A549 (cell line): Measurements from ENCODE around the gene TEAD4. TPM values are rescaled to one million over a fixed set of nuclear protein-coding genes. Genes with fewer than 3 reads are reported as not detected.

Experiments
- ATAC-seq, 2 experiments: fragments of 200-7000 bp in 1 of 2; fragments of >200 bp in 1 of 2; cut with Nextera tagmentation in 1 of 2; cut with Tn5 transposase in 1 of 2; 3 replicates each; pipeline versions ENCODE4 v1.8.0 to v1.9.1; 2018 to 2020; ENCODE audit warnings: mild to moderate bottlenecking in 1 of 2, moderate library complexity in 1 of 2
- CTCF ChIA-PET: fragments of 300-600 bp; sonication (Branson Sonifier 250); formaldehyde crosslinking; extraction: SDS; loops from one replicate; lab custom pipeline; 2021; ENCODE audit warnings: antibody characterized with exemption, inconsistent platforms; lab: Yijun Ruan, JAX
- POLR2A ChIA-PET: fragments of 350-600 bp; formaldehyde crosslinking; extraction: SDS; loops from one replicate; lab custom pipeline; 2021; ENCODE audit warnings: antibody characterized with exemption, inconsistent platforms; lab: Yijun Ruan, JAX
- DNase-seq, 2 experiments: peaks; one replicate each; pipeline versions ENCODE4 v3.0.0 to v3.0.0-alpha.2; 2011 to 2016; ENCODE audit warnings: low read depth in 1 of 2, low spot score in 1 of 2
- FAIRE-seq: peaks from 2 replicates; lab custom pipeline; 2011; peaks lifted over from hg19 to GRCh38; lab: Jason Lieb, UNC
- H3K27ac ChIP-seq, 2 experiments: fragments of >200 bp; sonication (Bioruptor Twin); formaldehyde crosslinking; 3 replicates each; pipeline ENCODE4 v1.5.1; 2016 to 2017
- H3K4me1 ChIP-seq: fragments of >200 bp; sonication (Bioruptor Twin); formaldehyde crosslinking; 3 replicates; pipeline ENCODE4 v1.6.1; 2016
- H3K4me2 ChIP-seq: fragments of >200 bp; sonication (Bioruptor Twin); formaldehyde crosslinking; 3 replicates; pipeline ENCODE4 v1.6.1; 2016
- H3K4me3 ChIP-seq: fragments of >200 bp; sonication (Bioruptor Twin); formaldehyde crosslinking; 3 replicates; pipeline ENCODE4 v1.5.1; 2016
- H3K9me3 ChIP-seq: fragments of >200 bp; sonication (Bioruptor Twin); formaldehyde crosslinking; 3 replicates; pipeline ENCODE4 v1.6.1; 2016
- BHLHE40 ChIP-seq: IDR thresholded peaks from 2 replicates; pipeline ENCODE4 v1.6.1; 2012; ENCODE audit warnings: low read depth, low read length, inconsistent platforms
- CTCF ChIP-seq: fragments of >200 bp; sonication (Bioruptor Twin); formaldehyde crosslinking; IDR thresholded peaks from 3 replicates; pipeline ENCODE4 v1.5.1; 2016
- EHF ChIP-seq: fragments of 250-450 bp; sonication (Bioruptor Pico); IDR thresholded peaks from 2 replicates; pipeline ENCODE4 v1.5.0; 2020; ENCODE audit warnings: mild to moderate bottlenecking
- FOSB ChIP-seq: fragments of 250-450 bp; sonication (Bioruptor Pico); IDR thresholded peaks from 2 replicates; pipeline ENCODE4 v1.5.0; 2020; ENCODE audit warnings: mild to moderate bottlenecking, moderate library complexity
- HDAC2 ChIP-seq: fragments of 200-600 bp; sonication (generic); IDR thresholded peaks from 2 replicates; pipeline ENCODE4 v1.6.1; 2016
- HMGXB4 ChIP-seq: fragments of 250-450 bp; sonication (Bioruptor Pico); IDR thresholded peaks from 2 replicates; pipeline ENCODE4 v1.5.0; 2021; ENCODE audit warnings: mild to moderate bottlenecking, moderate library complexity, borderline replicate concordance
- HOXA7 ChIP-seq: fragments of 250-450 bp; sonication (Bioruptor Pico); IDR thresholded peaks from 2 replicates; pipeline ENCODE4 v1.5.0; 2020; ENCODE audit warnings: mild to moderate bottlenecking, moderate library complexity
- HOXB5 ChIP-seq: fragments of 250-450 bp; sonication (Bioruptor Pico); IDR thresholded peaks from 2 replicates; pipeline ENCODE4 v1.5.0; 2020; ENCODE audit warnings: mild to moderate bottlenecking, moderate library complexity
- JUN ChIP-seq, 2 experiments: fragments of >200 bp; sonication (Bioruptor Twin); formaldehyde crosslinking; IDR thresholded peaks; 2 replicates in 1 of 2; 3 replicates in 1 of 2; pipeline ENCODE4 v1.6.1; 2016 to 2017
- KDM1A ChIP-seq: fragments of 200-600 bp; sonication (generic); IDR thresholded peaks from 2 replicates; pipeline ENCODE4 v1.6.1; 2016; ENCODE audit warnings: low read depth, mild to moderate bottlenecking
- KDM5A ChIP-seq: fragments of 200-600 bp; sonication (generic); IDR thresholded peaks from 2 replicates; pipeline ENCODE4 v1.6.1; 2016; ENCODE audit warnings: antibody characterized with exemption, mild to moderate bottlenecking
- MAFK ChIP-seq: fragments of 450-650 bp; IDR thresholded peaks from 2 replicates; pipeline ENCODE4 v1.6.1; 2014; ENCODE audit not compliant: partially characterized antibody
- MAX ChIP-seq: IDR thresholded peaks from 2 replicates; pipeline ENCODE4 v1.6.1; 2012
- POLR2A ChIP-seq: IDR thresholded peaks from 2 replicates; pipeline ENCODE4 v1.6.1; 2012; ENCODE audit warnings: mild to moderate bottlenecking, low read length
- POLR2AphosphoS2 ChIP-seq: conservative IDR thresholded peaks from 2 replicates; pipeline ENCODE4 v1.6.1; 2012; ENCODE audit warnings: low read length, improper control_type of control experiment, inconsistent platforms
- RAD21 ChIP-seq, 2 experiments: fragments of >200 bp in 1 of 2; sonication (Bioruptor Twin) in 1 of 2; formaldehyde crosslinking in 1 of 2; IDR thresholded peaks in 1 of 2; conservative IDR thresholded peaks in 1 of 2; 2 replicates in 1 of 2; 3 replicates in 1 of 2; pipeline ENCODE4 v1.6.1; 2012 to 2018; ENCODE audit warnings: inconsistent platforms in 1 of 2
- RARB ChIP-seq: fragments of 250-450 bp; sonication (Bioruptor Pico); IDR thresholded peaks from 2 replicates; pipeline ENCODE4 v1.8.0; 2021; ENCODE audit warnings: mild to moderate bottlenecking, moderate library complexity
- RCOR1 ChIP-seq: fragments of 150-350 bp; IDR thresholded peaks from 2 replicates; pipeline ENCODE4 v1.6.1; 2014; ENCODE audit warnings: antibody characterized with exemption, low read length, low read depth
- RFX5 ChIP-seq: fragments of 450-650 bp; IDR thresholded peaks from 2 replicates; pipeline ENCODE4 v1.7.1; 2014; ENCODE audit warnings: antibody characterized with exemption, mild to moderate bottlenecking, moderate library complexity
- SMC3 ChIP-seq: fragments of >200 bp; sonication (Bioruptor Twin); formaldehyde crosslinking; IDR thresholded peaks from 3 replicates; pipeline ENCODE4 v1.6.1; 2018; ENCODE audit warnings: inconsistent platforms
- TFCP2L1 ChIP-seq: fragments of 250-450 bp; sonication (Bioruptor Pico); IDR thresholded peaks from 2 replicates; pipeline ENCODE4 v1.5.0; 2021; ENCODE audit warnings: mild to moderate bottlenecking
- ZNF302 ChIP-seq: fragments of 250-450 bp; sonication (Bioruptor Pico); IDR thresholded peaks from 2 replicates; pipeline ENCODE4 v1.9.0; 2021; ENCODE audit warnings: inconsistent platforms, mild to moderate bottlenecking, moderate library complexity
- WGBS: methylation state at CpG from one replicate; pipeline ENCODE4 v1.1.6; 2017; ENCODE audit errors: missing lambda C conversion rate; 5-methylcytosine and 5-hydroxymethylcytosine counted together
- polyA plus RNA-seq, 4 experiments: library from polyadenylated mRNA; depleted of rRNA in 3 of 4; stranded (reverse); fragments of >200 nt; fragmentation: RNase III in 1 of 4; extraction: RNeasy Plus Mini Kit Qiagen cat#74134 plus additional on column Dnase treatment in 1 of 4; gene quantifications; 2 replicates in 3 of 4; 3 replicates in 1 of 4; pipeline ENCODE4 v1.2.3, GENCODE V29; 2011 to 2017
- TF ChIP-seq, protein P1 (sequence below): IDR thresholded peaks from 2 replicates; pipeline ENCODE4 v1.6.1; 2012; ENCODE audit warnings: low read depth, borderline replicate concordance
- TF ChIP-seq, protein P2 (sequence below): fragments of >200 bp; sonication (Bioruptor Twin); formaldehyde crosslinking; IDR thresholded peaks from 3 replicates; pipeline ENCODE4 v1.6.1; 2016
- TF ChIP-seq, protein P3 (sequence below): fragments of 450-650 bp; IDR thresholded peaks from 2 replicates; pipeline ENCODE4 v1.6.1; 2014; ENCODE audit warnings: antibody characterized with exemption
- TF ChIP-seq, protein P4 (sequence below): IDR thresholded peaks from 2 replicates; pipeline ENCODE4 v1.6.1; 2012
- TF ChIP-seq, protein P5 (sequence below): fragments of 150-350 bp; IDR thresholded peaks from 2 replicates; pipeline ENCODE4 v1.6.1; 2014; ENCODE audit warnings: low read depth, mild to moderate bottlenecking, low read length

Gene TEAD4
- polyA plus RNA-seq, 2 of the 4 experiments (the other 2 are of a cell fraction): 22.6 to 31.8 TPM

DNA sequence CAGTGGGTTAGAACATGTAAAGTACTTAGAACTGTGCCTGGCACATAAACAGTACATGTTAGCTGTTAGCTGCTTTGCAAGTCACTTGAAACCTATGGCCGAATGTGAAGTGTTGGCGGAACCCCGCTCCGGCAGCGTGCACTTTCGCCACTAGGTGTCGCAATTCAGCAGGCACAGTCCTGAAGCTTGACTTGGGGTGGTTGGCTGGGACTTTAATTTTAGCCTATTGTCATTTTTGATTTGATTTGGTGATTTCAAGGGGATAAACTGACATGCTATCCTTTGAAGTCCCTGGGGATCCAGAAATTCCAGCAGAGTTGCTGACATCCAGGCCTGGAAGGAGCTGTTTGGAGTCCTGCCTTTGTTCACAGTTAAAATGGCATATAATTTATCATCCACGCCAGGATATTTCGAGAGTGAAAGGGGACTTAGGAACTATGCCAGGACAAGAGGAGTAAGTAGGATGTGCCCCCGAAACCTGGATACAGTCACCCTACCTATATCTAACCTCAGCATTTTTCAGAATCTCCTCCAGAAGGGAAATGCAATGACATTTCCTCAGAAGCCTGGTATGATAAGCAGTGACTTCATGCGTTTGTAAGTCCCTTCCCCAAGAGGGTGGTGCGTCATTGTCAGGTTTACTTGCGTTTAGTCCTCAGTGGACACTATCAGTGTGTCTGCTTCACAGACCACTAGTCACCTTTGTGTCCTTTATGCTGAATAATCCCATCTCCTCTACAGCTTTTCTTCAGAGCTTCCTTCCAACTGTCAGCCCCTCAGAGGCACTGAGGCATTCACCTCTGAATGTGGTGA lies 114.4 kb downstream of the TEAD4 start:
- CTCF ChIA-PET: interaction anchor here (0.6 to 10.6 kb wide), 51 partner anchors 8 to 786 kb away, joined by 3 to 127 read pairs (median 5); no protein-coding TSS in a partner anchor
- 28% methylated on average over 13 of the region's 13 CpGs for WGBS
- ATAC-seq (peak; percentile 49 to 72; a peak in 5 of 6 replicates), FAIRE-seq (peak; percentile 18), DNase-seq (peak; percentile 89 to 92)
- Histone ChIP-seq H3K4me2 (no peak overlapping the region), H3K4me1 (peaks cover 11% of the 10 kb centered on the region; the same call in 2 of the 3 replicates), H3K27ac (no peak overlapping the region), H3K4me3 (no peak overlapping the region), H3K9me3 (no peaks in the 10 kb centered on the region)
- POLR2A ChIA-PET: interaction anchor here (1.0 kb wide), 1 partner anchor 201 kb away, joined by 4 read pairs; no protein-coding TSS in a partner anchor
- TF ChIP-seq MAX: no peak
- TF ChIP-seq RAD21 (conservative IDR thresholded peaks at IDR 0.05 in 1 of 2, IDR thresholded peaks at IDR 0.05 in 1 of 2): peak; percentile 73 to 82
- TF ChIP-seq, protein P1, sequence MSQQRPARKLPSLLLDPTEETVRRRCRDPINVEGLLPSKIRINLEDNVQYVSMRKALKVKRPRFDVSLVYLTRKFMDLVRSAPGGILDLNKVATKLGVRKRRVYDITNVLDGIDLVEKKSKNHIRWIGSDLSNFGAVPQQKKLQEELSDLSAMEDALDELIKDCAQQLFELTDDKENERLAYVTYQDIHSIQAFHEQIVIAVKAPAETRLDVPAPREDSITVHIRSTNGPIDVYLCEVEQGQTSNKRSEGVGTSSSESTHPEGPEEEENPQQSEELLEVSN: no peak
- peak; percentile 95 for TF ChIP-seq CTCF
- TF ChIP-seq EHF: no peak
- TF ChIP-seq KDM1A: no peak
- TF ChIP-seq BHLHE40: no peak
- TF ChIP-seq RFX5: no peak
- no peak for TF ChIP-seq POLR2A
- no peak for TF ChIP-seq HMGXB4 (CRISPR knock-in tag)
- TF ChIP-seq HOXA7 (CRISPR knock-in tag): peak; percentile 24; the same call in 1 of the 2 replicates
- TF ChIP-seq RARB (CRISPR knock-in tag): no peak
- TF ChIP-seq POLR2AphosphoS2: no peak
- TF ChIP-seq, protein P2, sequence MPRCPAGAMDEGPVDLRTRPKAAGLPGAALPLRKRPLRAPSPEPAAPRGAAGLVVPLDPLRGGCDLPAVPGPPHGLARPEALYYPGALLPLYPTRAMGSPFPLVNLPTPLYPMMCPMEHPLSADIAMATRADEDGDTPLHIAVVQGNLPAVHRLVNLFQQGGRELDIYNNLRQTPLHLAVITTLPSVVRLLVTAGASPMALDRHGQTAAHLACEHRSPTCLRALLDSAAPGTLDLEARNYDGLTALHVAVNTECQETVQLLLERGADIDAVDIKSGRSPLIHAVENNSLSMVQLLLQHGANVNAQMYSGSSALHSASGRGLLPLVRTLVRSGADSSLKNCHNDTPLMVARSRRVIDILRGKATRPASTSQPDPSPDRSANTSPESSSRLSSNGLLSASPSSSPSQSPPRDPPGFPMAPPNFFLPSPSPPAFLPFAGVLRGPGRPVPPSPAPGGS: no peak
- no peak for TF ChIP-seq ZNF302
- no peak for TF ChIP-seq KDM5A
- TF ChIP-seq, protein P3, sequence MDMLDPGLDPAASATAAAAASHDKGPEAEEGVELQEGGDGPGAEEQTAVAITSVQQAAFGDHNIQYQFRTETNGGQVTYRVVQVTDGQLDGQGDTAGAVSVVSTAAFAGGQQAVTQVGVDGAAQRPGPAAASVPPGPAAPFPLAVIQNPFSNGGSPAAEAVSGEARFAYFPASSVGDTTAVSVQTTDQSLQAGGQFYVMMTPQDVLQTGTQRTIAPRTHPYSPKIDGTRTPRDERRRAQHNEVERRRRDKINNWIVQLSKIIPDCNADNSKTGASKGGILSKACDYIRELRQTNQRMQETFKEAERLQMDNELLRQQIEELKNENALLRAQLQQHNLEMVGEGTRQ: no peak
- TF ChIP-seq, protein P4, sequence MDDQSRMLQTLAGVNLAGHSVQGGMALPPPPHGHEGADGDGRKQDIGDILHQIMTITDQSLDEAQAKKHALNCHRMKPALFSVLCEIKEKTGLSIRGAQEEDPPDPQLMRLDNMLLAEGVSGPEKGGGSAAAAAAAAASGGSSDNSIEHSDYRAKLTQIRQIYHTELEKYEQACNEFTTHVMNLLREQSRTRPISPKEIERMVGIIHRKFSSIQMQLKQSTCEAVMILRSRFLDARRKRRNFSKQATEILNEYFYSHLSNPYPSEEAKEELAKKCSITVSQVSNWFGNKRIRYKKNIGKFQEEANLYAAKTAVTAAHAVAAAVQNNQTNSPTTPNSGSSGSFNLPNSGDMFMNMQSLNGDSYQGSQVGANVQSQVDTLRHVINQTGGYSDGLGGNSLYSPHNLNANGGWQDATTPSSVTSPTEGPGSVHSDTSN: no peak
- TF ChIP-seq MAFK: no peak
- no peak for TF ChIP-seq HDAC2
- no peak for TF ChIP-seq JUN (IDR thresholded peaks at IDR 0.05)
- no peak for TF ChIP-seq RCOR1
- TF ChIP-seq SMC3: peak; percentile 76
- TF ChIP-seq TFCP2L1 (CRISPR knock-in tag): no peak
- no peak for TF ChIP-seq HOXB5 (CRISPR knock-in tag)
- TF ChIP-seq FOSB (CRISPR knock-in tag): no peak
- TF ChIP-seq, protein P5, sequence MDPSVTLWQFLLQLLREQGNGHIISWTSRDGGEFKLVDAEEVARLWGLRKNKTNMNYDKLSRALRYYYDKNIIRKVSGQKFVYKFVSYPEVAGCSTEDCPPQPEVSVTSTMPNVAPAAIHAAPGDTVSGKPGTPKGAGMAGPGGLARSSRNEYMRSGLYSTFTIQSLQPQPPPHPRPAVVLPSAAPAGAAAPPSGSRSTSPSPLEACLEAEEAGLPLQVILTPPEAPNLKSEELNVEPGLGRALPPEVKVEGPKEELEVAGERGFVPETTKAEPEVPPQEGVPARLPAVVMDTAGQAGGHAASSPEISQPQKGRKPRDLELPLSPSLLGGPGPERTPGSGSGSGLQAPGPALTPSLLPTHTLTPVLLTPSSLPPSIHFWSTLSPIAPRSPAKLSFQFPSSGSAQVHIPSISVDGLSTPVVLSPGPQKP: no peak
